GM23338 (cell line): Measurements from ENCODE around the gene OR52E8. TPM values are rescaled to one million over a fixed set of nuclear protein-coding genes. Genes with fewer than 3 reads are reported as not detected.

ENCODE experiments used
- ATAC-seq: fragments of 200-7000 bp; cut with Tn5 transposase; 3 replicates; pipeline ENCODE4 v1.9.1; 2020
- DNase-seq: peaks from one replicate; pipeline ENCODE4 v3.0.0-alpha.2; 2015; ENCODE audit warnings: low spot score
- H2AFZ ChIP-seq: fragments of 200-600 bp; sonication (generic); 2 replicates; pipeline ENCODE4 v1.8.0; 2016; ENCODE audit warnings: antibody characterized with exemption, mild to moderate bottlenecking, moderate library complexity
- H3F3A ChIP-seq: fragments of 200-600 bp; sonication (generic); replicated peaks from 2 replicates; pipeline ENCODE4 v1.8.0; 2017; ENCODE audit warnings: antibody characterized with exemption, mixed run types, low read depth
- H3K27ac ChIP-seq: fragments of 200-600 bp; sonication (generic); 2 replicates; pipeline ENCODE4 v1.6.1; 2016; ENCODE audit warnings: low read depth
- H3K27me3 ChIP-seq: fragments of 200-600 bp; sonication (generic); 2 replicates; pipeline ENCODE4 v1.8.0; 2016; ENCODE audit warnings: mild to moderate bottlenecking, mixed run types, moderate library complexity; ENCODE audit not compliant: insufficient read depth
- H3K36me3 ChIP-seq: fragments of 200-600 bp; sonication (generic); 2 replicates; pipeline ENCODE4 v1.8.0; 2016; ENCODE audit warnings: mild to moderate bottlenecking; ENCODE audit not compliant: insufficient read depth
- H3K4me1 ChIP-seq: fragments of 200-600 bp; sonication (generic); 2 replicates; pipeline ENCODE4 v1.8.0; 2016; ENCODE audit warnings: mild to moderate bottlenecking, moderate library complexity; ENCODE audit not compliant: insufficient read depth
- H3K4me2 ChIP-seq: fragments of 200-600 bp; sonication (generic); 2 replicates; pipeline ENCODE4 v1.7.1; 2017; ENCODE audit warnings: mixed run types
- H3K4me3 ChIP-seq: fragments of 200-600 bp; sonication (generic); 2 replicates; pipeline ENCODE4 v1.6.1; 2016; ENCODE audit warnings: mixed run types
- H3K79me2 ChIP-seq: fragments of 200-600 bp; sonication (generic); replicated peaks from 2 replicates; pipeline ENCODE4 v1.8.0; 2017; ENCODE audit warnings: mild to moderate bottlenecking; ENCODE audit not compliant: insufficient read depth
- H3K9me2 ChIP-seq: fragments of 200-600 bp; sonication (generic); 2 replicates; pipeline ENCODE4 v1.8.0; 2017; ENCODE audit not compliant: insufficient read depth
- H4K20me1 ChIP-seq: fragments of 200-600 bp; sonication (generic); replicated peaks from 2 replicates; pipeline ENCODE4 v1.8.0; 2017; ENCODE audit warnings: mild to moderate bottlenecking; ENCODE audit not compliant: insufficient read depth
- H3K27ac Mint-ChIP-seq: 2 replicates; pipeline ENCODE4 v1.8.0; 2020; ENCODE audit warnings: inconsistent platforms, mild to moderate bottlenecking, moderate library complexity, mixed read lengths
- H3K27me3 Mint-ChIP-seq: 3 replicates; pipeline ENCODE4 v1.8.0; 2022; ENCODE audit warnings: low read depth, mild to moderate bottlenecking, moderate library complexity, mixed read lengths, inconsistent platforms; ENCODE audit not compliant: insufficient read depth, poor library complexity
- H3K36me3 Mint-ChIP-seq: 3 replicates; pipeline ENCODE4 v1.8.0; 2021; ENCODE audit warnings: low read depth, mild to moderate bottlenecking, inconsistent platforms, moderate library complexity, mixed read lengths
- H3K4me1 Mint-ChIP-seq: 3 replicates; pipeline ENCODE4 v1.8.0; 2020; ENCODE audit warnings: mild to moderate bottlenecking, inconsistent platforms, mixed read lengths
- H3K4me3 Mint-ChIP-seq: 3 replicates; pipeline ENCODE4 v1.8.0; 2021; ENCODE audit warnings: moderate library complexity, mild to moderate bottlenecking, inconsistent platforms, mixed read lengths
- H3K9me3 Mint-ChIP-seq: 3 replicates; pipeline ENCODE4 v1.8.0; 2020; ENCODE audit warnings: moderate library complexity, mild to moderate bottlenecking, inconsistent platforms, mixed read lengths
- ETS1 ChIP-seq: IDR thresholded peaks from 2 replicates; pipeline ENCODE4 v1.6.1; 2016; ENCODE audit warnings: antibody characterized with exemption
- EZH2 ChIP-seq: fragments of 200-600 bp; sonication (generic); IDR thresholded peaks from one replicate; pipeline ENCODE4 v1.8.0; 2017; ENCODE audit warnings: antibody characterized with exemption, mild to moderate bottlenecking, low read depth; ENCODE audit not compliant: unreplicated experiment
- JUNB ChIP-seq: IDR thresholded peaks from one replicate; pipeline ENCODE4 v1.6.1; 2016; ENCODE audit warnings: antibody characterized with exemption; ENCODE audit not compliant: unreplicated experiment
- NANOG ChIP-seq: IDR thresholded peaks from 2 replicates; pipeline ENCODE4 v1.6.1; 2016; ENCODE audit warnings: antibody characterized with exemption, borderline replicate concordance
- POLR2AphosphoS5 ChIP-seq: IDR thresholded peaks from 2 replicates; pipeline ENCODE4 v1.6.1; 2016; ENCODE audit warnings: antibody characterized with exemption, low read depth
- STAT1 ChIP-seq: IDR thresholded peaks from one replicate; pipeline ENCODE4 v1.6.1; 2016; ENCODE audit warnings: antibody characterized with exemption; ENCODE audit not compliant: unreplicated experiment
- ZNF114 ChIP-seq: fragments of 250-450 bp; sonication (Bioruptor Pico); IDR thresholded peaks from 2 replicates; pipeline ENCODE4 v1.5.0; 2020; ENCODE audit warnings: mild to moderate bottlenecking, moderate library complexity
- ZNF331 ChIP-seq: fragments of 250-450 bp; sonication (Bioruptor Pico); IDR thresholded peaks from 2 replicates; pipeline ENCODE4 v1.5.0; 2020; ENCODE audit warnings: low read depth, mild to moderate bottlenecking, moderate library complexity
- ZNF462 ChIP-seq: fragments of 250-450 bp; sonication (Bioruptor Pico); IDR thresholded peaks from 2 replicates; pipeline ENCODE4 v1.5.0; 2020; ENCODE audit warnings: mild to moderate bottlenecking, moderate library complexity
- polyA plus RNA-seq: library from polyadenylated mRNA; unstranded; fragments of >200 nt; fragmentation: Nextera tagmentation; extraction: Ambion mirVana; gene quantifications from 2 replicates; pipeline ENCODE4 v1.2.1, GENCODE V29; 2016
- total RNA-seq: library from RNA; depleted of rRNA; stranded (reverse); fragments of >200 nt; shearing (Covaris generic); gene quantifications from 2 replicates; pipeline ENCODE4 v1.2.3, GENCODE V29; 2014

OR52E8 gene
- total and polyA plus RNA-seq, 2 experiments from 2014 or later: 0.21 TPM; not detected in 1

GRCh38 chr11:5831196-5831829, 26.2 kb downstream of the OR52E8 start:
- Mint-ChIP-seq H3K9me3 (peaks cover 8% of the 10 kb centered on the region), H3K36me3 (peaks cover 6% of the 10 kb centered on the region; the same call in 2 of the 3 replicates), H3K4me3 (no peak overlapping the region), H3K4me1 (peaks cover 6% of the 10 kb centered on the region; the same call in 2 of the 3 replicates), H3K27me3 (no peaks in the 10 kb centered on the region), H3K27ac (peak overlapping the region; percentile 6; the same call in 1 of the 2 replicates)
- H3K9me2 ChIP-seq: no peaks in the 10 kb centered on the region; the same call in 1 of the 2 replicates
- no peak overlapping the region for H3K4me3 ChIP-seq
- peak; percentile 33 for DNase-seq
- H3K4me2 ChIP-seq: no peak overlapping the region
- peak; percentile 80 for ATAC-seq
- H2AFZ ChIP-seq: peak overlapping the region; percentile 98
- H3K4me1 ChIP-seq: no peaks in the 10 kb centered on the region
- no peak overlapping the region for H3K27ac ChIP-seq
- H3K79me2 ChIP-seq: no peaks in the 10 kb centered on the region
- no peaks in the 10 kb centered on the region for H3K36me3 ChIP-seq
- no peaks in the 10 kb centered on the region for H3K27me3 ChIP-seq
- no peak for TF ChIP-seq ZNF331 (CRISPR knock-in tag)
- TF ChIP-seq ZNF462 (CRISPR knock-in tag): no peak
- no peaks in the 10 kb centered on the region for H4K20me1 ChIP-seq
- H3F3A ChIP-seq: no peaks in the 10 kb centered on the region

DNA sequence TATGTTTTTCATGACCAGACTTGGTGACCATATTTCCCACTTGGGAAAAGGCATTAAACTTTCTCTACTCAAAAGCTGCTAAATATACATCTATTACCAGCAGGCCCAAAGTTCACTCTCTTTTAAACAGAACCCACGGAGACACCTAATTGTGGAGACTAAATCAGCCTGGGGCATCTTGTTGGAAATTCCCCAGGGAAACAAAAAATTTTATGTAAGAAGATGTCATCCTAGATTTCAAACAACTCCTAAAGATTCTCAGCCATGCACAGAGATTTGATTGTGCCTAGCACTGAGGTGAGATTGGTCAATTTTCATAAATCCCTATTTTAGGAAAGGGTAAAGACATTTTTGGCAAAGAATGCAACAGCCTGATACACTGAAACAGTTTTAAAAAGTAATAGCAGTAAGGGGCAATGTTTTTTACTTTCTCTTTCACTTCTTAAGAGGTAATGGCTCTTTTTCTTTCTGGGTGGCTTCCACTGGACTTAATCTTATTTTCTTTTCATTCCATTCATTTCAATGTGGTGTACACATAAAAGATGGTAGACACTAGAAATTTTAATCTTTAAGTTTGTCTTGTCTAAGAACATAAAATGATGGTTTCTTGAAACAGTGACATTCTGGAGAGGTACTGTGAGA, 39.1 kb downstream of the OR52E8 start:
- no peak overlapping the region for H3K4me2 ChIP-seq
- H4K20me1 ChIP-seq: no peaks in the 10 kb centered on the region
- DNase-seq (no peak), ATAC-seq (no peak)
- Mint-ChIP-seq H3K36me3 (no peaks in the 10 kb centered on the region), H3K9me3 (no peaks in the 10 kb centered on the region), H3K4me3 (no peak overlapping the region), H3K27me3 (no peaks in the 10 kb centered on the region), H3K27ac (no peak overlapping the region), H3K4me1 (peaks cover 7% of the 10 kb centered on the region; the same call in 2 of the 3 replicates)
- no peak overlapping the region for H3K4me3 ChIP-seq
- no peaks in the 10 kb centered on the region for H3K27me3 ChIP-seq
- no peaks in the 10 kb centered on the region for H3F3A ChIP-seq
- no peak for TF ChIP-seq EZH2
- no peak for TF ChIP-seq ETS1
- no peak for TF ChIP-seq ZNF331 (CRISPR knock-in tag)
- TF ChIP-seq STAT1: no peak
- no peak for TF ChIP-seq POLR2AphosphoS5
- no peak for TF ChIP-seq NANOG
- TF ChIP-seq JUNB: no peak
- TF ChIP-seq ZNF114 (CRISPR knock-in tag): no peak
- H3K4me1 ChIP-seq: peaks cover 8% of the 10 kb centered on the region; the same call in 1 of the 2 replicates
- H3K9me2 ChIP-seq: no peaks in the 10 kb centered on the region; the same call in 1 of the 2 replicates
- H2AFZ ChIP-seq: no peak overlapping the region
- H3K79me2 ChIP-seq: no peaks in the 10 kb centered on the region
- H3K27ac ChIP-seq: no peak overlapping the region
- H3K36me3 ChIP-seq: no peaks in the 10 kb centered on the region
